ENCODE data around the gene NFATC2.

NFATC2 gene

GRCh38 chr20:51434026-51434425, 108.5 kb downstream of the NFATC2 start:
- no peaks in the 10 kb centered on the region for H3K36me3 ChIP-seq (ENCODE audit: low read depth)
- TF ChIP-seq CTCF (IDR thresholded peaks at IDR 0.05; ENCODE audit: poor library complexity, severe bottlenecking): no peak
- H3K27ac ChIP-seq (ENCODE audit: poor library complexity, severe bottlenecking): no peak overlapping the region
- peaks cover 12% of the 10 kb centered on the region for H3K4me1 ChIP-seq (ENCODE audit: insufficient read depth, poor library complexity, severe bottlenecking)
- no peaks in the 10 kb centered on the region for H3K27me3 ChIP-seq (ENCODE audit: insufficient read depth, poor library complexity, severe bottlenecking)
- H3K4me3 ChIP-seq (ENCODE audit: severe bottlenecking): no peak overlapping the region
- H3K9me3 ChIP-seq (ENCODE audit: severe bottlenecking): no peaks in the 10 kb centered on the region
- ATAC-seq (ENCODE audit: low read depth) (no peak), DNase-seq (ENCODE audit: low spot score) (no peak)

DNA sequence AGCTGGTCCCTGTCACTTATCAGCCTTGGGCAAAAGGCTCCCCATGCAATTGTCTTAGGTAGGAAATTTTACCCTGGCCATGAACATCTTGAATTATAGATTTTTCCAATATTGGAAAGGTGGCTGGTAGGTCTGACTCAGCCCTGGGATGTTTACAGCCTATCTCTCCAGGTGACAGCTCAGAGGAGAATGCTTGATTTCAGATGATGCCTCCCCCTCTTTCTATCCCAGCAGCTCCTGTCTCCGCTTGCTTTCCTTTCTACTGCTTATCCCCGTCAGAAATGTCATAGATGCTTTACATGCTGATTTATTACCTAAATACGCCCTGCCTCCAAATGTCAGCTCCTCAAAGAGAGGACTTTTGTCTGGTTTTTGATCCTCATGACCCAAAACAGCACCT, 109.6 kb downstream of the NFATC2 start:
- TF ChIP-seq CTCF (IDR thresholded peaks at IDR 0.05; ENCODE audit: poor library complexity, severe bottlenecking): no peak
- ATAC-seq (ENCODE audit: low read depth) (peak; percentile 46), DNase-seq (ENCODE audit: low spot score) (no peak)
- H3K36me3 ChIP-seq (ENCODE audit: low read depth): no peaks in the 10 kb centered on the region
- no peak overlapping the region for H3K27ac ChIP-seq (ENCODE audit: poor library complexity, severe bottlenecking)
- peaks cover 12% of the 10 kb centered on the region for H3K4me1 ChIP-seq (ENCODE audit: insufficient read depth, poor library complexity, severe bottlenecking)
- H3K9me3 ChIP-seq (ENCODE audit: severe bottlenecking): no peaks in the 10 kb centered on the region
- H3K4me3 ChIP-seq (ENCODE audit: severe bottlenecking): no peak overlapping the region
- H3K27me3 ChIP-seq (ENCODE audit: insufficient read depth, poor library complexity, severe bottlenecking): no peaks in the 10 kb centered on the region

DNA sequence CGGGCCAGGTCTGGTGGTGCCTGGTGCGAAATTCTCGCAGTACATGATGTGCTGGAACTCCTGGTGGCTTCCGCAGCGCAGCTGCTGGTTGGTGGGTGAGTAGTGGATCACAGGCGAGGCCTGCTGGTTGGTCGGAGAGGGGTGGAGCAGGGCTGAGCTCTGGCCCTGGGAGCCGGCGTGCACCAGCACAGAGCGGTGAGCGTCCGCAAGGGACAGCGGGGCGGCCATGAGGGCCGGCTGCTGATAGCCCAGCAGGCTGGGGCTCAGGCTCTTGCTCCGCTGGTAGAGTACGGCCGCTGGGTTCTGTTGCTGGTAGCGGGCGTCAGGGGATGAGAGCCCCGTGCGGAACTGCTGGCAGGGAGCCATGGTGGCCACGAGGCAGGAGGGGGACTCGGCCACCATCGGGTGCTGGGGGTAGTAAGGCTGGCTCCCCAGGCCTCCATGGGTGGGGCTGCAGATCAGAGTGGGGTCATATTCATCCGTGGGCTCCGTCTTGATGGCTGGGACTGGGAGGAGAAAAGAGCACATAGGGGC, 110.2 kb downstream of the NFATC2 start:
- ATAC-seq (ENCODE audit: low read depth) (no peak), DNase-seq (ENCODE audit: low spot score) (peak; percentile 84)
- TF ChIP-seq CTCF (IDR thresholded peaks at IDR 0.05; ENCODE audit: poor library complexity, severe bottlenecking): no peak
- Histone ChIP-seq H3K4me1 (ENCODE audit: insufficient read depth, poor library complexity, severe bottlenecking) (peaks cover 12% of the 10 kb centered on the region), H3K36me3 (ENCODE audit: low read depth) (no peaks in the 10 kb centered on the region), H3K27me3 (ENCODE audit: insufficient read depth, poor library complexity, severe bottlenecking) (no peaks in the 10 kb centered on the region), H3K27ac (ENCODE audit: poor library complexity, severe bottlenecking) (no peak overlapping the region), H3K4me3 (ENCODE audit: severe bottlenecking) (no peak overlapping the region), H3K9me3 (ENCODE audit: severe bottlenecking) (no peaks in the 10 kb centered on the region)

DNA sequence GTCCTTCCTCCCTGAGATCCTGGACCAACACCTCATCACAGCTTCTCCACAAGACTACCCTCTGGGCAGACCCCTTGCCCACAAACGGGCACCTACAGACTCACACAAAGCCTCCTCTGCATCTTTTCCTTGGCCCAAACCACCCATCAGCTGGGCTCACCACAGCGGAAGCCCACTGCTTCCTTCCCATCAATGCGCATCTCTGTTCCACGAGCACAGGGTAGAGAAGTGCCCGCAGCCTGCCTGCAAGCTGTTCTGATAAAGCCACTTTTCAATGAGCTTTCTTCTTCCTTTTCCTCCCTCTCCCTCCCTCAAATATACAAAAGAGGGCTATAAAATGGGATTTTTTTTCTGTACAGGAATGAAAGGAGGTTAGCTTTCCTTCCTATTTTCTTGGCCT, 111.2 kb downstream of the NFATC2 start:
- no peaks in the 10 kb centered on the region for H3K36me3 ChIP-seq (ENCODE audit: low read depth)
- no peak overlapping the region for H3K4me3 ChIP-seq (ENCODE audit: severe bottlenecking)
- no peak for TF ChIP-seq CTCF (IDR thresholded peaks at IDR 0.05; ENCODE audit: poor library complexity, severe bottlenecking)
- DNase-seq (ENCODE audit: low spot score): no peak
- H3K9me3 ChIP-seq (ENCODE audit: severe bottlenecking): no peaks in the 10 kb centered on the region
- no peak overlapping the region for H3K27ac ChIP-seq (ENCODE audit: poor library complexity, severe bottlenecking)
- H3K4me1 ChIP-seq (ENCODE audit: insufficient read depth, poor library complexity, severe bottlenecking): peaks cover 12% of the 10 kb centered on the region
- H3K27me3 ChIP-seq (ENCODE audit: insufficient read depth, poor library complexity, severe bottlenecking): no peaks in the 10 kb centered on the region
- ATAC-seq (ENCODE audit: low read depth): no peak

- Histone ChIP-seq H3K36me3 (ENCODE audit: low read depth) (no peaks in the 10 kb centered on the region), H3K4me3 (ENCODE audit: severe bottlenecking) (no peak overlapping the region), H3K27me3 (ENCODE audit: insufficient read depth, poor library complexity, severe bottlenecking) (no peaks in the 10 kb centered on the region), H3K27ac (ENCODE audit: poor library complexity, severe bottlenecking) (no peak overlapping the region), H3K9me3 (ENCODE audit: severe bottlenecking) (no peaks in the 10 kb centered on the region), H3K4me1 (ENCODE audit: insufficient read depth, poor library complexity, severe bottlenecking) (peaks cover 12% of the 10 kb centered on the region)
- ATAC-seq (ENCODE audit: low read depth) (no peak), DNase-seq (ENCODE audit: low spot score) (no peak)
- TF ChIP-seq CTCF (IDR thresholded peaks at IDR 0.05; ENCODE audit: poor library complexity, severe bottlenecking): no peak
These were observed 112.1 kb downstream of the NFATC2 start for GRCh38 chr20:51430198-51430950.

Data from RWPE2 (cell line).